HG02884 (cell line): ENCODE measurements around the gene SHANK3.
"Not testable (repeated sequence)": the region's sequence is repeated elsewhere in the genome, so short reads cannot be mapped to it uniquely, and the experiment has no call there.

Experiments used
- ATAC-seq: cut with Tn5 transposase; IDR thresholded peaks from one replicate; pipeline ENCODE4 v1.9.1; 2021; ENCODE audit warnings: mild to moderate bottlenecking, moderate library complexity; ENCODE audit not compliant: unreplicated experiment

The SHANK3 gene

DNA sequence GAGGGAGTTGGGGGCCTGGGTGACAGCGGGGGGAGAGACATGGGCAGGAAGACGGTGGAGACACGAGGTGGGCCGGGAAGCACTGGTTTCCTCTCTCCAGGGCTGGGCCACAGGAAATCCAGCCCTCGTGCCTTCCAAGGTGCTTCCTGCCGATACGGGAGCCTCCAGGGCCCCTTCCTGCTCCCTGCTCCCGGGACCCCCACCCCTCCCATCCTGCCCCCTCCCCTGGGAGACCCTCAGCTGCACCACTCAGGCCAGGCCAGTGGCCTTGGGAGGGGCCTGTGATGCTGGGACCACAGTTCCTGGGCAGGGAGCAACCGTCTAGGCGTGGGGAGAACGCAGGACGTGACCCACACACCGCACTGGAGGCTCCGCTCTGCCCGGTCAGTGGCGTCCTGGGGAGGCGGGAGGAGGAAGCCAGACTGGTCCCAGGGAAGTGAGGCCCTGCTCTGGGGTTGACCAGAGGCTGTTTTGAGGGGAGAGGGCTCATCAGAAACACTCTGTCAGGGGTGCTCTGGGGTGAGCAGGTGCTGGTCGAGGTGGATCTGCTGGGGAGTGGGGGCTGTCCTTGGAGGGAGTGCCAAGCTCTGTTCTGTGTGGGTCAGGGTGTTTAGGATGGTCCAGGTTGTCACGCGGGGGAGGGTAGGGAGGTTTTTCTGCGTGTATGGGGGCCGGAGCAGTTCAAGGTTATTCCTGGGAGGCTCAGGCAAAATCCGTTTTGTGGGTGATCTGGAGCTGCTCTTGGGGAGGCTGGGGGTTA, at the start of gene SHANK3:
TSS of gene SHANK3 (plus strand) at position 353 of the 760 bp plus-strand sequence.
- no peak for ATAC-seq

DNA sequence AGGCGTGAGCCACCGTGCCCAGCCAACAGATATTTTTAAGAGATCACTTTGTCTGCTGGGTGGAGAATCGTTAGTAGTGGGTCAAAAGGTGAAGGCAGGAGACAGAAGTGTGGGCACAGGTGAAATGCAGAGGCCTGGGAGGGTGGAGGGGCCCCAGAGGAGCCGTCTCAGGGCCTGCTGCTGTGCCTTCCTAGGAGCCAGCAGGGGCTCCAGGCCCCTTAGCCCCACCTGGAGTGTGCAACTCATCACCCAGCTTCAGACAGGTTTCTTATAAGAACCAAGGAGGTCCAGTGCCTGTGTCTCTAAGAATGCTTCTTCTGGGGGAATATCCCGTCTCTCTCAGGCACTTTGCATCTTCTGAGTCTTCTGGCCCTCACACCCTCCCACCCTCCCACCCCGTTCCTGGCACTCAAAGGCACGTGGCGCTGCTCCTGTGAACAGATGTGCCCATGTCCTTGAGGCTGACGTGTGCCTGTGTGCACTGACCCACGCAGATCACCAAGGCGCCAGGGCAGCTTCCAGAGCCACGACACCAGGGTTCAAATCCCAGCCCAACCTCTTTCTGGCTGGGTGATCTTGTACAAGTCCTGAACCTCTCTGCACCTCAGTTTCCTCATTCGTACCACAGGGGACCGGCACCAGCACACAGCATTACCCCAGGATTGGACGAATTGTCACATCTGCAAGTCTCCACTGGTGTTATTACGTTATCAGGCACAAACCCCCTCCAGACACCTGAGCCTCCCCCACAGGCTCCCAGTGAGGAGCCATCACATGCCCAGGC, 48.1 kb upstream of the SHANK3 start:
- ATAC-seq: no peak

DNA sequence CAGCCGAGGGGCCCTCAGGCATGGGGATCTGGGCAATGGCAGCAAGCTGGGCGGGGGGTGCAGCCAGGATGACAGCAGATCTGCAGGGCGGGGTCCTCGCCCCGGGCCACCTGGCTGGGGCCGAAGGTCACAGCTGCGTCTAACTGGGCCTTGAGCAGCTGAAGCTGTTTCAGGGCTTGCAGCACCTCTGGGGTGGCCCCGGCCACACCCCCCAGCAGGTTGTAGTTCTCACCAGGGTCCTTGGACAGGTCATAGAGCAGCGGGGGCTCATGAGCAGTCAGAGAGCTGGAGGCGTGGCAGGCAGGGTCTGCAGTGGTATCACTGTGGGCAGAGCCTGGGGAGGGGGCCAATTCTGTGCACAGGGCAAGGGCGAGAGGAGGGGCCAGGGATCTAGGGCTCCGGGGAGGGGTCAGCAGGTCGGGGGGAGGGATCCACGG, 47.5 kb upstream of the SHANK3 start:
- no peak for ATAC-seq

DNA sequence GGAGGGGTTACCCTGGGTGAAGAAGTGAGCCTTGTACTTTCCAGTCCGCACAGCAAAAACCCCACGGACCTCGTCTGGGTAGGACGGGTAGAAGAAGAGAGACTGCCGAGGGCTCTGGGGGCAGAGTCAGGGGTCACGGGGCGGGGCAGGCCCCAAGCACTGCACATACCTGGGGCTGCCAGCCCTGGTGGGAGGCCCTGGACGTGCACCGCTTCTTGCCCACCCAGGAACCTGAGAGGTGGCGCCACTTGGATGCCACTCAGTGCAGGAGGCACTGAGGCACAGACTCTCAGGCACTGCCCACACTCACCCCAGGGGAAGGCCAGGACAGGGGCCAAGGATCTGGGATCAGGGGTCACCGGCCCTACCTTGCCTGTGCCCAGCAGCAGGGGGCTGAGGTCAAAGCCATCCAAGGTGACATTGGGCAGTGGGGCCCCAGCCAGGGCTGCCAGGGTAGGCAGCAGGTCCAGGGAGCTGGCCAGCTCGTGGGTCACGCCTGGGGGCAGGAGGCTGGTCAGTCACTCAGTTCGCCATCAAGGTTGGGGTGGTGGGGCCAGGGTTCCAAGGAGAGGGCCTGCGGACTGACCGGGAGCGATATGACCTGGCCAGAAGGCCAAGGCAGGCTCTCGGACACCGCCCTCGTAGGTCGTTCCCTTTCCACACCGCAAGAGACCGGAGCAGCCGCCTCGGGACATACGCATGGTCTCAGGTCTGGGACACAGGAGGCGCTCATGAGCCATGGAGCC, 46.9 kb upstream of the SHANK3 start:
- no peak for ATAC-seq

DNA sequence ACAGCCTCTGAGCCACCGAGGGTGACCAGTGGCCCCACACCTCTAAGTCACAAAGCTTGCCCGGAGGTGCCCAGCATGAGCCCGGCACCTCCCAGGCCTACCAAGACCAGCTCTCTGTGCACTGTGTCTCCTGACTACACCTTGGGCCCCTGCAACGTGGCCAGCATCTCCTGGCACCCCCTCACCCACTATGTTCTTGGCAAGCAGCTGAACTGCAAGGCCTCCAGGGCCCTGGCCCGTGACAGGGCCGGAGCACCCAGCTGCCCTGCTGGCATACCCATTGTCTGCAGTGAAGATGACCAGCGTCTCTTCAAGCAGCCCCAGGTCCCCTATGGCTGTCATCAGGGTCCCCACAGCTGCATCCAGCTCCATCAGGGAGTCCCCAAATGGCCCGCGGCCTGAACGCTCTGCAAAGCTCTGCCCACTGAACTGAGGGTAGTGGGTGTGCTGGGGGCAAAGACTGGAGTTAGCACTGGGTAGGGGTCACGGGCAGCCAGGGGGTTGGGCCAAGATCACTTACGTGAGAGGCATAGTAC, 46.2 kb upstream of the SHANK3 start:
- ATAC-seq: no peak

DNA sequence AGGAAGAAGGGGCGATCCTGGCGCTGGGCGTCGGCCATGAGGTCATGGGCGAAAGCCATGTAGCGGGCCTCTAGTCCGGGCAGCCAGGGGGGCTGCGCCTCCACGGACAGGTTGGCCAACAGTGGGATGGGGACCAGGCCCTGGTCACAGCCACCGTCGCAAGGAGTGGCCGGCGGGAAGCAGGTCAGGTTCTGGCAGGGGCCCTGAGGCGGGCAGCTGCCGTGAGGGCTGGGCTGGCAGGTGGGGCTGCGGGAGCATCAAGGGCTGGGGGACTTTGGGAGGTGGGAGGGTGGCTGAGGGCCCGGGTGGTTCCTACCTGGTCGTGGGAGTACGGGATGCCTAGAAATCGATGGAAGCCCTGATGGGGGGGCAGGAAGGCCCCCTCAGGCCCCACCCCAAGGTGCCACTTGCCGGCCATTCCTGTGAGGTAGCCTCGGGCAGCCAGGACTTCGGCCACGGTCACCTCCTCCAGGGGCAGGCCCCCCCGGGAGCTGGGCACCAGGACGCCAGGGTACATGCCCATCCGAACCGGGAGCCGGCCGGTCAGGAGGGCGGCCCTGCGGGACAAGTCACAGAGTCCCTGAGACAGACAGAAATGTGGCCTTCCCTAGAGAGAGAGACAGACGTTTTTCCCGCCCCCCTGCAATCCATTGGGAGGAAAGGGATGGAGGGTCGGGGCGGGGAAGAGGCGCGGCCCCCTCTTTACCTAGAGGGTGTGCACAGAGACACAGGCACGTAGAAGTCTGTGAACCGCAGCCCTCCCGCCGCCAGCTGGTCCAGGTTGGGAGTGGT, 45.6 kb upstream of the SHANK3 start:
- no peak for ATAC-seq

DNA sequence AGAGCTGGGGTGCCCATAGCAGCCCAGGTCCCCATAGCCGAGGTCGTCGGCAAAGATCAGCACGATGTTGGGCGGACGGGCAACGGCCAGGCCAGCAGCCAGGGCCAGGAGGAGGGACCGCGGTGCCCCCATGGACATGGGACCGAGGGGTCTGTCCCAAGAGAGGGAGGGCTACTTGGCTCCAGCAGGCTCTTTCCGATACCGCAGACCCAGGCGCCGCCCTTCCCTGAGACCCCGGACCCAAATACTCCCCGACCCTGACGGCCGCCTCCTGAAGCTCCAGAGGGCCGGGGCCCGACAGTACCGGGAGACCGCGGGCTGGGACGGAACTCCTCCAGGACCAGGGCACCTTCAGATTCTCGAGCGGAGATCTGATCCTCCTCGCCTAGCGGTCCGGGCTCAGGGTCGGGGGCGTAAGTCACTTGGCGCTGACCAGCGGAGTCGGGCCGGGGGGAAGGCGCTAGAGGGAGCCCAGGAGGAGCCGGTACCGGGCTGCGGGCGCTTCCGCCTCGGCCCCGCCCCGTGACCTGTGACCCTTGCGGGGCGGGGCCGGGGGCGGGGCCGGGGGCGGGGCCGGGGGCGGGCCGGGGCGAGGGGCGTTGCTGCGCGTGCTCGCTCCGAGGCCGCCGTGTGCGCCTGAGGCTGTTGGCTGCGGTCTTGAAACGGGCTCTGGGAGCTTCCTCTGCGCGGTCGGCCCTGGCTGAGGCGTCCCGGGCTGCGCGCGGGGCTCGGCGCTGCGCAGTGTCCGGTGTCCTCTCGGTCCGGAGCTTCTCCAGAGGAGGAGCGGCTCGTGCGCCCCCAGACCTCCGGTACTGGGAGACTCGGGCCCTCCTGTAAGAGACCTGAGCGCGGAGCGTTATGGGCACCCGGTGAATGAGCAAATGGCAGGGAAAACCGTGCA, 44.7 kb upstream of the SHANK3 start, which contains the start of gene ARSA:
TSS of gene ARSA (minus strand) at position 511 of the 901 bp plus-strand sequence. CDS start at position 138, 373 bp downstream.
- peak; percentile 62 for ATAC-seq

DNA sequence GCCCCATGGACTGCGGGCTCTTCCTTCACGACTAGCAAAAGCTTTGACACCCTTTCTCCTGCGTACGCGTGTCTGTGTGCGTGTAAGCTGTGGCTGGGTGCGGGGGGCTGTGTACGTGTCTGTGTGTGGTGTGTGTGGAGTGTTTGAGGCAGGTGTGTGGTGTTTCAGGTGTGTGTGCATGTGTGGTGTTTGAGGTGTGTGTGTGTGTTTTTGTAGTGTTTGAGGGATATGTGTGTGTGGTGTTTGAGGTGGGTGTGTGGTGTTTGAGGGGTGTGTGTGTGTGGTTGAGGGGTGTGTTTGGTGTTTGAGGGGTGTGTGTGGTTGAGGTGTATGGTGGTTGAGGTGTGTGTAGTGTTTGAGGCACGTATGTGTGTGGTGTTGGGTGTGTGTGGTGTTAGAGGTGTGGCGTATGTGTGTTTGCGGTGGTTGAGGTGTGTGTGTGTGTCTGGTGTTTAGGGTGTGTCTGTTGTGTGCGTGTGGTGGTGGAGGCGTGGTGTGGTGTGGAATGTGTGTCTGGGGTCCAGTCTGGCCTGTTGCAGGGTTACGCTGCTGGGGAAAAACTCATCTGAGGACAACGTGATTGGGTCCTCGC, 44.0 kb upstream of the SHANK3 start:
- no peak for ATAC-seq

DNA sequence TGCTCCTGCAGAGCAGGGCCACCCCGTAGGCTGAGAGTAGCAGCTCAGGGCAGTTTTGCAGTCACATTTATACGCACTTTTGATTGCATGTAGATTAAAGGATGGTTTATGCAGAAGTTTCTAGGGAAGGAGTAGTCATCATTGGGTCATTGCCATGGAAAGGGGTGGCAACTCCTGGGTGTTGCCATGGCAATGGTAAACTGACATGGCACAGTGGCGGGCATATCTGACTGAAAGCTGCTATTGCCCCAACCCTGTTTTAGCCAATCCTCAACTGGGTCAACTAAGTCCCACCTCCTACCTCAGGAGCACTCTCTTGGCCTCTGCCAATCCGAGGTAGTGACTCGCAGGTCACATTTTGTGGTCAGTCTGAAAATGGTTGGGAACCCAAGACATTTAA, 42.2 kb upstream of the SHANK3 start:
- ATAC-seq: no peak

DNA sequence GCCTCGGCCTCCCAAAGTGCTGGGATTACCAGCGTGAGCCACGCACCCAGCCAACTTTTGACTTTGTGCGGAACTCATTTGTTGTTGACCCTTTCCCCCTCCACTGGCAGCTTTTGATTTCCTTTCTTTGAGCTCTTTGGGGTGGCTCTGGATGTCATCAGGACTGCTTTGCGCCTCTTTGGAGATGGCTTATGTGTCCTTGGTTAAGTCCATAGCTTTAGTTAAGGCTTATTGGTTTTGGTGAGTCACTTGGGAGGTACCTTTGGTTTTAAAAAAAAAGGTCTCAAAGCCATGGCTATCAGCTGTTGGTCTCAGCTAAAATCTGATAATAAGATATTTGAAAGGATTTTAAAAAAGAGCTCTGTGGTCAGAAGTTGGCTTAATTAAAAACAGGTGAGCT, 39.5 kb upstream of the SHANK3 start:
- ATAC-seq: no peak

DNA sequence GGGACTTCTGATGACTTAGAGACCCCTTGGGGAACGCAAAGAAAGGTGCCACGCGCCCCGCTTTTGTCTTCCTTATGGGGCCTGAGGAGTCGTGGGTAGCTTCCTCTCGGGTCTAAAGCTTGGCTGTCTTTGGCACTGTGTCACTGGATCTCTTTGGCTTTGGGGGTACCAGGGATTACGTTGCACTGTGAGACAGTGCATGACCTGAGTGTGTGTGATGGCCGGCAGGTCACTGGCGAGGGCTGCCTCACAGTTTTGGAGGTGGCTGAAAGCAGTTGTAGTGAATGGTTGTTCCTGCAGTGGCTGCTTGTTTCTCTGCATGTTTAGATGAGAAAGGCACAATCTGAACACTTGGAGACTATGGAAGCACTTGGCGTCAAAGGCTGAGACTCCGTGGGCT, 38.9 kb upstream of the SHANK3 start:
- no peak for ATAC-seq

DNA sequence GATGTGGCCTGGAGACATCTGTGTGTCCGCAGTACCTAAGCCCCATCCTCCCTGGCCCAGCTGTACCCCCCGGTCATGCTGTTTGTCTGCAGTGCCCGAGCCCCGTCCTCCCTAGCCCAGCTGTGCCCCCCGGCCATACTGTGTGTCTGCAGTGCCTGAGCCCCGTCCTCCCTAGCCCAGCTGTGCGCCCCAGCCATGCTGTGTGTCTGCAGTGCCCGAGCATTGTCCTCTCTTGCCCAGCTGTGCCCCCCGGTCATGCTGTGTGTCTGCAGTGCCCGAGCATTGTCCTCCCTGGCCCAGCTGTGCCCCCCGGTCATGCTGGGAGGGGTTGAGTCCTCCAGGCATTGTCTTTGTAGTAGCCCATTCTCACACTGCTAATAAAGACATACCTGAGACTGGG, 37.0 kb upstream of the SHANK3 start:
- no peak for ATAC-seq

DNA sequence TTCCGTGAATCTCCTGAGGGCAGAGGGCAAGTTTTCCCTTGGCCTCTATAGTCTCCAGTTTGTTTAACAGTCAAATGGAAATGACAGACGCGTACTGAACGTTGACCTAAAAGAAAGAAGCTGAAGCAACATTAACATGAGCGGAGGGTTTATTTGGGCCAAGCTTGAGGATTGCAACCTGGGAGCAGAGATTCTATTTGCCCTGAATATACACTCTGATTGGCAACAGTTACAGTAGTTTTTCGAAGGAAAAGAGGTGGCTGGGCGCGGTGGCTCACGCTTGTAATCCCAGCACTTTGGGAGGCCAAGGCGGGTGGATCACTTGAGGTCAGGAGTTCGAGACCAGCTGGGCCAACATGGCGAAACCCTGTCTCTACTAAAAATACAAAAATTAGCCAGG, 32.3 kb upstream of the SHANK3 start:
- not testable (repeated sequence) for ATAC-seq

DNA sequence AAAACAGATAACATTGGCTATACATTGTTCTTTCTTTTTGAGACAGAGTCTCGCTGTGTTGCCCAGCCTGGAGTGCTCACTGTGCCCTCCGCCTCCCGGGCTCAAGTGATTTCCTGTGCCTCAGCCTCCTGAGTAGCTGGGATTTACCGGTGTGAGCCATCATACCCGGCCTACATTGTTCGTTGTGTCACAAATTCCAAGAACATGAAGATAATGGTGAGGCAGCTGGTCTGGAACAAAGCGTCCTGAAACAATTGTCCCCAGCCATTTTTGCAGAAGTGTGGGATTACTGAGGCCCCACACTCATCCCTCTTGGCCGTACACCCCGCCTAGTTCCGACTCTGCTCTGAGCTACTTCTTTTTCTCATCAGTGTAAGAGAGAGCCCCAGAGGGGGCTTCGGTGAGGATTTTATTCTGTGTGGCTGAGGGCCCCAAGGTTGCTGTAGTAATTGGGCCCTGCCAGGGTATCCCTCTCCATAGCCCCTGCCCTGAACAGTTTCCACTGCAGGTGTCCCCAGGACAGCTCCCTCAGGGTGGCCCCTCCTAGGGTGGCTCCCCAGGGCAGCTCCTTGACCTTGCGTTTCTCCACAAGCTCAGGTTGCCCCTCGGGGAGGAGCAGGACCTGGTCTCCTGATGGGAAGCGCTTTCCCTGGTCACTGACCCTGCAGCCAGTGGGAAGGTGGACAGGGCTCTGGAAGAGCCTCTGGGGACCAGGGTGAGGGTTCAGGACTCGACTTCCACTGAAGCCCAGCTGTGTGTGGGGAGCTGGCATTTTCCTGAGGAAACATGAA, 31.6 kb upstream of the SHANK3 start:
- no peak for ATAC-seq

DNA sequence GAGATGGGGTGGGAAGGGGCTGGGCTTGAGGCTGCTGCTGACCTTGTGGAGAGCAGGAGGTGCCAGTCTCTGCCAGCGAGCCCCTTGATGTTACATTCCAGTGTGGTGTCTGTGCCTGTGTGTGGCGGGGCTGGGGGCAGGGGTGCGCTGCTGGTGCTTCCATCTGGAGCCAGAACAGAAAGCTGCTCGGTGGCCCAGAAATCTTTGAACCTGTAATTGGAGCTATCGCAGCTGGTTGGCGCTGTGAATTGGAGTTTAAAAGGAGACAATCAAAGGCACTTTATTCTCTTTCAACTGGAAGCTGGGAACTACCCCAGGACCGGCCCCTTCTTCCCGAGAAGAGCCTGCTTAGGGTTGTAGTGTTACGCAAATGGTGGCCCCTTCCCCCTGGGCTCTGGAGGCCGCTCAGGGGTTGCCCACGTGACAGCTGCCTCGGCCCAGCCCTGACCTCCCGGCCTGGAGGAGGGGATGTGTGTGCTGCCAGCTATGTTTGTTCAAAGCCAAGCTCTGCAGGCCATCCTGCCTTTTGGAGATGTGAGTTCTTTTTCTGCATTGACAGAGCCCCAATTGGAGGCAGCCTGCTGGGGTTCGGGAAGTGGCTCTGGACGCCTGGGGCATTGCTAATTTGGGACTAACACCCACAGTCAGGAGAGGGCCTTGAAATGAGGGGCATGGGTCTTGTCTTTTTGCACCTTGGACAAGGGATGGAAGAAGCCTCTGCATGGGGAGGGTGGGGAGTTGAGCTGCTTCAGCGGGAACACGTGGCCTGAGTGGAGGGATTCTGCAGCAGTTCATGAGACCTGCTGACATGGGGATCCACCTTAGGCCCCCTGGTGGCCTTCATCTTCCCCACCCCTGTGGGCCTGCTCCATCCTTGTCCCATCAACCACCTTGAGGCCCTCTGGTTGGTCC, 30.7 kb upstream of the SHANK3 start:
- no peak for ATAC-seq

DNA sequence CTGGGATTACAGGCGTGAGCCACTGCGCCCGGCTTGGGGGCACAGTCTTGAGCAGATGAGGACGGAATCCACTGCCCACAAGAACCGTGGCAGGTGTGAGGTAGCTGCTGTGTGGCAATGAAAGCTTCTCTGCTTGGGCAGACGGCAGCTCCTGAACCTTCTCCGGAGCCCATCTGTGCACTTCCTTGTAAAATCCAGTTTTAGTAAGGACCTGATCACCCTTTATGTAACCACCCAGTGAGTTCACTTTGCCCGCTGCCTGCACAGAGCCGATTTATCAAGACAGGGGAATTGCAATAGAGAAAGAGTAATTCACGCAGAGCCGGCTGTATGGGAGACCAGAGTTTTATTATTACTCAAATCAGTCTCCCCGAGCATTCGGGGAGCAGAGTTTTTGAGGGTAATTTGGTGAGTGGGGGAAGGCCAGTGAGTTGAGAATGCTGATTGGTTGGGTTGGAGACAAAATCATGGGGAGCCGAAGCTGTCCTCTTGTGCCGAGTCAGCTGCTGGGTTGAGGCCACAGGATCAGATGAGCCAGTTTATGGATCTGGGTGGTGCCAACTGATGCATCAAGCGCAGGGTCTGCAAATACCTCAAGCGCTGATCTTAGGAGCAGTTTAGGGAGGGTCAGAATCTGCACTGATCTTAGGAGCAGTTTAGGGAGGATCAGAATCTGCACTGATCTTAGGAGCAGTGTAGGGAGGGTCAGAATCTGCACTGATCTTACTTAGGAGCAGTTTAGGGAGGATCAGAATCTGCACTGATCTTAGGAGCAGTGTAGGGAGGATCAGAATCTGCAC, 29.4 kb upstream of the SHANK3 start:
- ATAC-seq: not testable (repeated sequence)

DNA sequence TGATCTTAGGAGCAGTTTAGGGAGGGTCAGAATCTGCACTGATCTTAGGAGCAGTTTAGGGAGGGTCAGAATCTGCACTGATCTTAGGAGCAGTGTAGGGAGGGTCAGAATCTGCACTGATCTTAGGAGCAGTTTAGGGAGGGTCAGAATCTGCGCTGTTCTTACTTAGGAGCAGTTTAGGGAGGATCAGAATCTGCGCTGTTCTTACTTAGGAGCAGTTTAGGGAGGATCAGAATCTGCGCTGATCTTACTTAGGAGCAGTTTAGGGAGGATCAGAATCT, 28.9 kb upstream of the SHANK3 start:
- ATAC-seq: not testable (repeated sequence)
